Activated gamma-delta T cell (primary cell): ENCODE data around the gene TRNAU1AP.

Experiments used
- DNase-seq: peaks from one replicate; lab custom pipeline; 2025; lab: John Stamatoyannopoulos, UW

TRNAU1AP gene

GRCh38 chr1:28604962-28605361, 52.1 kb downstream of the TRNAU1AP start:
- no peak for DNase-seq

- DNase-seq = no peak
Measured at GRCh38 chr1:28606771-28607170, 53.9 kb downstream of the TRNAU1AP start.

- DNase-seq = no peak
Measured at GRCh38 chr1:28613175-28613574, 60.3 kb downstream of the TRNAU1AP start.
